Gastrocnemius medialis (tissue), 4 donors: ENCODE results near the gene SIRPA. TPM values are rescaled to one million over a fixed set of nuclear protein-coding genes. Genes with fewer than 3 reads are reported as not detected.

Source experiments
- ATAC-seq, 2 donors: fragments of 150-250 bp; one replicate each; pipeline ENCODE4 v1.9.1; 2016
- DNase-seq, 2 donors: peaks; one replicate each; pipeline ENCODE4 v3.0.0-alpha.2; 2019
- H3K27ac ChIP-seq, 4 donors: fragments of 200-600 bp; sonication (generic); 1 replicate in 1 of 4; 2 replicates in 3 of 4; pipeline ENCODE4 v1.5.1; 2016 to 2018; ENCODE audit warnings: mild to moderate bottlenecking in 2 of 4, moderate library complexity in 1 of 4
- H3K27me3 ChIP-seq, 3 donors: fragments of 200-600 bp; sonication (generic) in 2 of 3; 1 replicate in 1 of 3; 2 replicates in 2 of 3; pipeline versions ENCODE4 v1.5.1 to v1.6.0; 2016 to 2019; ENCODE audit warnings: mild to moderate bottlenecking in 1 of 3, moderate library complexity in 1 of 3
- H3K36me3 ChIP-seq, 2 donors: fragments of 200-600 bp; sonication (generic) in 1 of 2; one replicate each; pipeline ENCODE4 v1.5.1; 2017 to 2018
- H3K4me1 ChIP-seq, 2 donors: fragments of 200-600 bp; sonication (generic) in 1 of 2; one replicate each; pipeline ENCODE4 v1.5.1; 2016 to 2017; ENCODE audit warnings: mild to moderate bottlenecking in 2 of 2
- H3K4me3 ChIP-seq, 4 donors: fragments of 200-600 bp; sonication (generic) in 3 of 4; 1 replicate in 1 of 4; 2 replicates in 3 of 4; pipeline ENCODE4 v1.5.1; 2016 to 2019; ENCODE audit warnings: mild to moderate bottlenecking in 2 of 4
- H3K9me3 ChIP-seq, 3 donors: fragments of 200-600 bp; sonication (generic) in 2 of 3; 1 replicate in 1 of 3; 2 replicates in 2 of 3; pipeline ENCODE4 v1.5.1; 2016 to 2019
- POLR2A ChIP-seq, 2 donors: fragments of 450-650 bp; IDR thresholded peaks; one replicate each; pipeline ENCODE4 v1.6.1; 2017; ENCODE audit warnings: antibody characterized with exemption in 2 of 2, mild to moderate bottlenecking in 2 of 2, moderate library complexity in 2 of 2
- in situ Hi-C, 4 donors: fragments of 200-750 bp; cut with MboI; loops; one replicate each; pipeline versions ENCODE4 v1.15.0 to v1.8.0; 2017; ENCODE audit warnings: low sequenced_read_pairs in 4 of 4
- intact Hi-C: fragments of 100-400 bp; cut with DNase I; formaldehyde crosslinking; loops from one replicate; pipeline ENCODE4 v1.15.1; 2023; ENCODE audit warnings: low total_unique reads
- total RNA-seq, 4 donors: library from RNA; depleted of rRNA; stranded (reverse); fragments of >200 nt; gene quantifications; one replicate each; pipeline versions ENCODE4 v1.1.0 to v1.2.3, GENCODE V29; 2016
- TF ChIP-seq, protein P1 (sequence below), 5 experiments: fragments of 450-650 bp in 3 of 5; fragments of 200-600 bp in 2 of 5; sonication (generic) in 2 of 5; IDR thresholded peaks in 4 of 5; conservative IDR thresholded peaks in 1 of 5; 1 replicate in 4 of 5; 2 replicates in 1 of 5; pipeline ENCODE4 v1.5.1; 2016 to 2019; ENCODE audit warnings: antibody characterized with exemption in 5 of 5, mild to moderate bottlenecking in 3 of 5, moderate library complexity in 3 of 5

The SIRPA gene
- total RNA-seq, 4 donors from 2014 or later: 14.6 to 62.0 (median 20.6) TPM

GRCh38 chr20:1875183-1875554 lies 20.0 kb upstream of the SIRPA start:
- in situ Hi-C loops: no loop called here
- H3K27ac ChIP-seq: no peak overlapping the region

GRCh38 chr20:1875762-1876161 lies 19.4 kb upstream of the SIRPA start:
- no peak overlapping the region for H3K27ac ChIP-seq
- DNase-seq (no peak), ATAC-seq (no peak)
- peaks cover 0 to 6% of the 10 kb centered on the region in 2 donors for H3K4me1 ChIP-seq
- H3K36me3 ChIP-seq: no peaks in the 10 kb centered on the region
- no peaks in the 10 kb centered on the region for H3K9me3 ChIP-seq
- in situ Hi-C loops (no loop called here), intact Hi-C loops (no loop called here)
- TF ChIP-seq, protein P1, sequence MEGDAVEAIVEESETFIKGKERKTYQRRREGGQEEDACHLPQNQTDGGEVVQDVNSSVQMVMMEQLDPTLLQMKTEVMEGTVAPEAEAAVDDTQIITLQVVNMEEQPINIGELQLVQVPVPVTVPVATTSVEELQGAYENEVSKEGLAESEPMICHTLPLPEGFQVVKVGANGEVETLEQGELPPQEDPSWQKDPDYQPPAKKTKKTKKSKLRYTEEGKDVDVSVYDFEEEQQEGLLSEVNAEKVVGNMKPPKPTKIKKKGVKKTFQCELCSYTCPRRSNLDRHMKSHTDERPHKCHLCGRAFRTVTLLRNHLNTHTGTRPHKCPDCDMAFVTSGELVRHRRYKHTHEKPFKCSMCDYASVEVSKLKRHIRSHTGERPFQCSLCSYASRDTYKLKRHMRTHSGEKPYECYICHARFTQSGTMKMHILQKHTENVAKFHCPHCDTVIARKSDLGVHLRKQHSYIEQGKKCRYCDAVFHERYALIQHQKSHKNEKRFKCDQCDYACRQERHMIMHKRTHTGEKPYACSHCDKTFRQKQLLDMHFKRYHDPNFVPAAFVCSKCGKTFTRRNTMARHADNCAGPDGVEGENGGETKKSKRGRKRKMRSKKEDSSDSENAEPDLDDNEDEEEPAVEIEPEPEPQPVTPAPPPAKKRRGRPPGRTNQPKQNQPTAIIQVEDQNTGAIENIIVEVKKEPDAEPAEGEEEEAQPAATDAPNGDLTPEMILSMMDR (IDR thresholded peaks at IDR 0.05 in 4 of 5, conservative IDR thresholded peaks at IDR 0.05 in 1 of 5): no peak
- no peak for TF ChIP-seq POLR2A (IDR thresholded peaks at IDR 0.05)
- no peak overlapping the region for H3K4me3 ChIP-seq
- H3K27me3 ChIP-seq: no peaks in the 10 kb centered on the region

More at GRCh38 chr20:1875183-1875554, 20.0 kb upstream of the SIRPA start:
- TF ChIP-seq POLR2A (IDR thresholded peaks at IDR 0.05): no peak
- TF ChIP-seq, protein P1 (IDR thresholded peaks at IDR 0.05 in 4 of 5, conservative IDR thresholded peaks at IDR 0.05 in 1 of 5): no peak
- DNase-seq (no peak), ATAC-seq (no peak)
- intact Hi-C loops: no loop called here
- Histone ChIP-seq H3K4me3 (no peak overlapping the region), H3K4me1 (peaks cover 0 to under 1% of the 10 kb centered on the region in 2 donors), H3K27me3 (no peaks in the 10 kb centered on the region), H3K9me3 (no peaks in the 10 kb centered on the region), H3K36me3 (no peaks in the 10 kb centered on the region)

GRCh38 chr20:1876217-1876921 lies 18.8 kb upstream of the SIRPA start:
- TF ChIP-seq POLR2A (IDR thresholded peaks at IDR 0.05): no peak
- TF ChIP-seq, protein P1 (IDR thresholded peaks at IDR 0.05 in 4 of 5, conservative IDR thresholded peaks at IDR 0.05 in 1 of 5): no peak
- Histone ChIP-seq H3K36me3 (no peaks in the 10 kb centered on the region), H3K4me1 (peaks cover 5 to 12% of the 10 kb centered on the region in 2 donors), H3K4me3 (no peak overlapping the region), H3K9me3 (no peaks in the 10 kb centered on the region), H3K27me3 (no peaks in the 10 kb centered on the region), H3K27ac (no peak overlapping the region)
- in situ Hi-C loops: no loop called here
- intact Hi-C loops: no loop called here
- DNase-seq (no peak), ATAC-seq (no peak)

DNA sequence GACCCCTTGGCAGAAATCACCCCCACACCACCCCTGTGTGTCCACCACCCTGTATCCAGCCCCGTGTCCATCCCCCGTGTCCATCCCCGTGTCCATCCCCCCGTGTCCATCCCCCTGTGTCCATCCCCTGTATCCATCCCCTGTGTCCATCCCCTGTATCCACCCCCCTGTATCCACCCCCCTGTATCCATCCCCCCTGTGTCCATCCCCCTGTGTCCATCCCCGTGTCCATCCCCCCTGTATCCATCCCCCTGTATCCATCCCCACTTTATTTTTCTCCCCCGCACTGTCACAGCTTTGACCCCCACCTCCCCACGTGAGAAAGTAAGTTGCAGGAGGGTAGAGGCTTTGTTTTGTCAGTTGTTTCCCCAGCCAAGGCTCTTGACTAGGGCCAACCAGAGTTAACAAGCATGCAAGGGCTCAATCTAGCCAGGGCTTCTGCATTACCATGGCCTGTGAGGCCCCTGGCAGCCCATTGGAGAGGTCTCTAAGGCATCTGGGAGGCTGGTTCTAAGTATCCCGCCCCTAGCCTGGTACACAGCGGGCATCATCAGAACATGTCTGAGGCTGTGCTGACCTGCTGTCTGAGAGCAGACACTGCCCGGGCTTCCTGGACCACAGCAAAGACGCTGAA lies 18.1 kb upstream of the SIRPA start:
- Histone ChIP-seq H3K4me3 (no peak overlapping the region), H3K9me3 (no peaks in the 10 kb centered on the region), H3K27me3 (no peaks in the 10 kb centered on the region), H3K4me1 (peaks cover 10 to 18% of the 10 kb centered on the region in 2 donors), H3K27ac (no peak overlapping the region), H3K36me3 (no peaks in the 10 kb centered on the region)
- intact Hi-C loops: no loop called here
- no peak for DNase-seq
- TF ChIP-seq, protein P1 (IDR thresholded peaks at IDR 0.05 in 4 of 5, conservative IDR thresholded peaks at IDR 0.05 in 1 of 5): no peak
- no peak for TF ChIP-seq POLR2A (IDR thresholded peaks at IDR 0.05)
- ATAC-seq: no peak
- in situ Hi-C loops: no loop called here
